ENCODE results near the gene SPRY4. TPM values are rescaled to one million over a fixed set of nuclear protein-coding genes. Genes with fewer than 3 reads are reported as not detected.

SPRY4 gene
- total and polyA plus RNA-seq, 4 donors = 2.7 to 9.6 (median 4.9) TPM

- Histone ChIP-seq H3K4me3 (ENCODE audit: low read depth in 1 of 3, low read length in 3 of 3) (peak overlapping the region in 1 of 3 donors; percentile 7), H3K4me1 (ENCODE audit: control insufficient read depth in 4 of 4, insufficient read depth in 4 of 4, low read length in 3 of 4) (peaks cover 21 to 73% (median 56%) of the 10 kb centered on the region in 4 donors), H3K27me3 (ENCODE audit: control insufficient read depth in 4 of 4, insufficient read depth in 4 of 4, low read length in 3 of 4) (peaks cover 0 to 2% (median 0%) of the 10 kb centered on the region in 4 donors), H3K9me3 (ENCODE audit: control insufficient read depth in 4 of 4, low read length in 3 of 4) (no peaks in the 10 kb centered on the region), H3K36me3 (ENCODE audit: control insufficient read depth in 4 of 4, insufficient read depth in 3 of 4, low read depth in 1 of 4, low read length in 3 of 4) (no peaks in the 10 kb centered on the region), H3K9ac (ENCODE audit: low read depth in 1 of 2, low read length in 2 of 2) (no peak overlapping the region), H3K27ac (ENCODE audit: low read depth in 1 of 2, low read length in 2 of 2) (peak overlapping the region; percentile 53 to 72)
- no peak for DNase-seq (ENCODE audit: low spot score)
- 23% methylated on average over 4 of the region's 4 CpGs for WGBS
- peak; percentile 25 to 48 for TF ChIP-seq HNF4A (conservative IDR thresholded peaks at IDR 0.05)
- no peak for TF ChIP-seq GABPA (IDR thresholded peaks at IDR 0.05 in 1 of 2, conservative IDR thresholded peaks at IDR 0.05 in 1 of 2)
- TF ChIP-seq HNF4G (IDR thresholded peaks at IDR 0.05) = peak; percentile 24
- no peak for TF ChIP-seq ATF3 (IDR thresholded peaks at IDR 0.05)
- no peak for TF ChIP-seq FOXA1 (IDR thresholded peaks at IDR 0.05)
Observed at GRCh38 chr5:142320430-142320738, 4.4 kb downstream of the SPRY4 start.

GRCh38 chr5:142319560-142320429 is 5.0 kb downstream of the SPRY4 start:
- WGBS = 50% methylated on average over 7 of the region's 7 CpGs
- Histone ChIP-seq H3K27me3 (ENCODE audit: control insufficient read depth in 4 of 4, insufficient read depth in 4 of 4, low read length in 3 of 4) (peaks cover 0 to 2% (median 0%) of the 10 kb centered on the region in 4 donors), H3K27ac (ENCODE audit: low read depth in 1 of 2, low read length in 2 of 2) (peak overlapping the region; percentile 53 to 72), H3K4me1 (ENCODE audit: control insufficient read depth in 4 of 4, insufficient read depth in 4 of 4, low read length in 3 of 4) (peaks cover 19 to 69% (median 54%) of the 10 kb centered on the region in 4 donors), H3K4me3 (ENCODE audit: low read depth in 1 of 3, low read length in 3 of 3) (no peak overlapping the region), H3K9me3 (ENCODE audit: control insufficient read depth in 4 of 4, low read length in 3 of 4) (no peaks in the 10 kb centered on the region), H3K36me3 (ENCODE audit: control insufficient read depth in 4 of 4, insufficient read depth in 3 of 4, low read depth in 1 of 4, low read length in 3 of 4) (no peaks in the 10 kb centered on the region), H3K9ac (ENCODE audit: low read depth in 1 of 2, low read length in 2 of 2) (no peak overlapping the region)
- DNase-seq (ENCODE audit: low spot score) = no peak
- TF ChIP-seq NR2F2 (IDR thresholded peaks at IDR 0.05) (no peak), HNF4A (conservative IDR thresholded peaks at IDR 0.05) (peak; percentile 60 to 70), REST (IDR thresholded peaks at IDR 0.05) (no peak), ATF3 (IDR thresholded peaks at IDR 0.05) (no peak), HNF4G (IDR thresholded peaks at IDR 0.05) (peak; percentile 37), RAD21 (IDR thresholded peaks at IDR 0.05) (peak in 1 of 2 donors; percentile 19), SP1 (IDR thresholded peaks at IDR 0.05) (peak; percentile 38), FOXA1 (IDR thresholded peaks at IDR 0.05) (no peak), JUND (IDR thresholded peaks at IDR 0.05) (no peak), FOXA2 (IDR thresholded peaks at IDR 0.05) (no peak), MAX (IDR thresholded peaks at IDR 0.05) (no peak), CTCF (IDR thresholded peaks at IDR 0.05; ENCODE audit: low read depth, low read length, missing input control) (no peak), RXRA (IDR thresholded peaks at IDR 0.05) (peak; percentile 26)

All from liver (tissue), 9 donors.